Measurements from ENCODE around the gene SNAP25. TPM values are rescaled to one million over a fixed set of nuclear protein-coding genes. Genes with fewer than 3 reads are reported as not detected.

The SNAP25 gene
- total RNA-seq, 4 donors from 2014 or later = 2.9 to 4.8 (median 3.9) TPM

- H3K4me1 ChIP-seq = peaks cover 0 to 4% (median 0%) of the 10 kb centered on the region in 4 donors
- H3K27ac ChIP-seq (replicated peaks in 1 of 4) = no peak overlapping the region
- WGBS = 93% methylated on average over 1 of the region's 1 CpG
- no peak for DNase-seq (ENCODE audit: extremely low spot score)
- no peak overlapping the region for H3K4me3 ChIP-seq
- TF ChIP-seq POLR2A (IDR thresholded peaks at IDR 0.05; ENCODE audit: low read depth) (no peak), EP300 (IDR thresholded peaks at IDR 0.05) (no peak), CTCF (IDR thresholded peaks at IDR 0.05) (no peak), POLR2AphosphoS5 (IDR thresholded peaks at IDR 0.05) (no peak)
- no peaks in the 10 kb centered on the region for H3K36me3 ChIP-seq
- H3K9me3 ChIP-seq = no peaks in the 10 kb centered on the region
- no peaks in the 10 kb centered on the region for H3K27me3 ChIP-seq
- intact Hi-C loops (cut with DNase I) = no loop called here
These were observed 138.0 kb downstream of the SNAP25 start for GRCh38 chr20:10356628-10357027.

Small RNA genes within 50 kb of the gene (small RNA-seq; reads per million reads assigned to genes)
- 0 reads per million in 3 donors for gene HIGD1AP15

Other genes starting within 250 kb of the SNAP25 start
- 1 to 10 TPM in 3 of 4 donors, under 1 TPM in 1; 0.42 to 2.3 (median 1.3) TPM for gene ANKEF1, start 183.8 kb upstream of the SNAP25 start, total RNA-seq
- gene MKKS, start 215.4 kb downstream of the SNAP25 start, total RNA-seq = 10 to 100 TPM; 14.1 to 19.3 (median 16.7) TPM
- 1 to 10 TPM; 1.2 to 2.1 (median 1.5) TPM for gene SLX4IP, start 216.5 kb downstream of the SNAP25 start, total RNA-seq

Measured in esophagus muscularis mucosa (tissue), 4 donors.